HG02884 (cell line): ENCODE results near the gene PYROXD2.
"Not testable (repeated sequence)": the region's sequence is repeated elsewhere in the genome, so short reads cannot be mapped to it uniquely, and the experiment has no call there.

ENCODE experiments used
- ATAC-seq: cut with Tn5 transposase; IDR thresholded peaks from one replicate; pipeline ENCODE4 v1.9.1; 2021; ENCODE audit warnings: mild to moderate bottlenecking, moderate library complexity; ENCODE audit not compliant: unreplicated experiment

PYROXD2 gene

DNA sequence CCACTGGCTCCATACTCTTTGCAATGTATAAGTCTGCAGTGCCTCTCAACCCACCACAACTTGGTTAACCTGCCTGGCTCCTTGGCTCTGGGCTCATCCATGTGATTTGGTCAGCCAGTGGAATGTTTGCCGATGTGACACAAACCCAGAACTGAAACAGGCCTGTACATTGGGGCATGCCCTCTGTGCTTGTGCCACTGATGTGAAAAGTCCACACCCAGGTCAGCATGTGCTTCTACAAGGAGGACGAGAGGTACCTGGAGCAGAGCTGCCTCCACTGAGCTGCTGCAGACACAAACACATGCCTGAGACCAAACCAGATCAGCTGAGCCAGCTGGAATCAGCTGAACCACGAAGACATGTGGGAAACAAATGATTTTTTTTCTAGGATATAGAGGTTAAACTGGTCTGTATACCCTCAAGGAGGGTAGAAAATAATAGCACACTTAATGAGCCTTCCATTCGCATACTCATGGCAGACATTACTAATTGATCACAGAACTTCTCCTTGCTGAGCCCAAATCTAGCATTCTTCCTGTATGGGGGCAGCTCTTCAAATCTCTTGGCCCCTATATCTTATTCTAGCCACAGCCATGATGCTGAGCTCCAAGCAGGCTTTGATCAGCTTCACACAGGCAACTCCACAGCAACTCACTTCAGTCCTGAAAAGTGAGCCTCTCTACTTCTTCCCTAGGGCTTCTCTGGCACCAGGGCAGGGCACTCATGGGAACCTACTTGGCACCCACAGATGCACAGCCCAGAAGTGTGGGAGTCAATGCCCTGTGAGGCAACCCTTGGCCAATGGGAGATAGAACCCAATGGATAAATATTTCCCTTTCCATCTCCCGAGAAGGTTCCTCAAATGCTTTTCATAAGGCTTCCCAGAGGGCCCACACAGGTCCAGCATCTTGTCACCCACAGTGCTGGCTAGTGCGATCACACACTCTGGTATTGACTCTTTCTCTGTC, 18.6 kb downstream of the PYROXD2 start:
- ATAC-seq, result no peak

DNA sequence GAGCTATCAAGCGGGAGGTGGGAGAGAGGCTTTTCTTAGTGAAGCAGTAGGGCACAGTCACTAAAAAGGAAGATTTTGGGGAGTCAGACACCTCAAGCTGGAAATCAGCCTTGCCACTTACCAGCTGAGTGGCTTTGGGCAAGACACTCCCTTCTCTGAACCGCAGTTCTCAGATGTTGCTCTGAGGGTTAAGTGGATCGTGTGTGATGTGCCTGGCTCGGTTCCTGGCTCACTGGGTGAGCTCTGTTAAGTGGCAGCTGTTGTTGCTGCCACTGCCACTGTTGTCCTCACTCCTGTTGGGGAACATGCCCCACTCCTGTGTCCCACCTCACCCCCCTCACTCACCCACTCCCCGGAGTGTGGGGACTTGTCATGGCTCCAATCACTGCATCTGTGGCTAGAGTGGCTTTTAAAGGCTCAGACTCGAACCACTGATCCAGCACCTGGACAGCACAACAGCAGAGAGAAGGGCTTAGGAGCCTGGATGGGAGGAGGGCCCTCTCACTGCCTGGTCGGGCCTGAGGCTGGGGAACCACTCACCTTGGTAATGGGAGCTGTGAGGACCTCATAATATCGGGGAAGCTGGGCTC, 20.0 kb downstream of the PYROXD2 start:
- no peak for ATAC-seq

DNA sequence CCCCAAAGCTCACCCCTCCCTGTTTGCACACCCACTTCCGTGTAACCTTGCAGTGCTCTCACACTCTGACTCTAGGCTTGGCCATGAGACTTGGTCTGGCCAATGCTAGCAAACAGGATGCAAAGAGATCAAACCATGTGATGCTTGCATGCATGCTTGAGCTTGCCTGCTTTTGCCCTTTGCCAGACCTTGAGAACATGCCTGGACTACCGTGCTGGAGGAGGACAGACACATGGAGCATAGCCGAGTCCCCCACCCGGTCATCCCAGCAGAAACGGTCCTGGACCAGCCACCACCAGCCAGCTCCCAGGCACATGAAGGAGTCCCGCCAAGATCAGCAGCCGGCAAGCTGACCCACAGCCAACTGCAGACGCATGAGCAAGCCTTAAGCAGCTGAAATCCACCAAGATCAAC, 23.4 kb downstream of the PYROXD2 start:
- no peak for ATAC-seq

DNA sequence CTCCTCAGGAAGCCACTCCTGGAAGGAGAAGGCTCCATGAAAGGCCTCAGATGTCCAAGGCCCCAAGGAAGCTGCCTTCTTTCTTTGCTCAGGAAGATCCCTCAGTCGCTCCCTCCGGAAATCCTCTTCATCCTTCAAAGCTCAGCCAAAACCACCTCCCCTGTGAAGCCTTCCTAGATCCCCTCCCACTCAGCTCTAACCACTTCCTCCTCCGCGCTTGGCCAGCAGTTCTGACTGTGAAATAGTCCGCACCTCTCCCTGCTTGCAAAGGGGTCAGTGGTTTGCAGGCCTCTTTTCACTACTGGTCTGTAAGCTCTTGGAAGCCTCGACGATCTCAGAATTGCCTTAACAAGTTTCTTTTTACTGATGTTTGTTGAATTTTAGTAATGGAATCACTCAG, 23.9 kb downstream of the PYROXD2 start:
- no peak for ATAC-seq

DNA sequence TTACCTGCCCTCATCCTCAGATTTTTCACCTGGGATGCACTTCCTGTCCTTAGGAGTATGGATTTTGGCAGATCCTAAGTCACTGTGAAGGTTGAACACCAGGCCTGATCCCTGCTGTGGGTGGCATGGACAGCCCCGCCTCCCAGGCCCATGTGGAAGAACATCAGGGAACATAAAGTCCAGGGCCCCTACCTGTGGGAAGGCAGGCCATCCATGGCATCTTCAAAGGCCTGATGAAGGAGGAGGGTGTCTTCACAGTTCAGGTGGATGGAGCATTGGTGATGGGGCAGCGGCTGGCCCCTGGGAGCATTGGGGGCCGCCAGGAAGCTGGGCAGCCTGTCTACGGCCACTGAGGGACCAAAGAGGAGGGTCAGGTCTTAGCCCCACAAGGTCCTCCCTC, 24.6 kb downstream of the PYROXD2 start:
- no peak for ATAC-seq

DNA sequence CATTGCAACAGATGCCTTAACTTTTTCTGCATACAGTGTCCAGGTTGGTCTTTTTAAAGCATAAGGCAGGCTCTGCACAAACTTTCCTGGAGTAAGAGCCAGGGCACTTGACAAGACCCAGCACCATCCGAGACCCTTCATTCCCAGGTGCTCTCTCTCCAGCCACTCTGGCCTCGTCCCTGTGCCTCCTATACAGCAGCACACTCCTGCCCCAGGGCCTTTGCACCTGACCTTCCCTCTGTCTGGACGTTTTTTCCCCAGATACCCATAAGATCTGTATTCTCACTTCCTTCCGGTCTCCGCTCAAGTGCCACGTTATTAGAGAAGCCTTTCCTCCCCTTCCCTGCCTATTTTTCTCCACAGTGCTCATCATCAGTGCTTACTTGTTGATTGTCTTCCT, 25.6 kb downstream of the PYROXD2 start:
- ATAC-seq, result no peak

DNA sequence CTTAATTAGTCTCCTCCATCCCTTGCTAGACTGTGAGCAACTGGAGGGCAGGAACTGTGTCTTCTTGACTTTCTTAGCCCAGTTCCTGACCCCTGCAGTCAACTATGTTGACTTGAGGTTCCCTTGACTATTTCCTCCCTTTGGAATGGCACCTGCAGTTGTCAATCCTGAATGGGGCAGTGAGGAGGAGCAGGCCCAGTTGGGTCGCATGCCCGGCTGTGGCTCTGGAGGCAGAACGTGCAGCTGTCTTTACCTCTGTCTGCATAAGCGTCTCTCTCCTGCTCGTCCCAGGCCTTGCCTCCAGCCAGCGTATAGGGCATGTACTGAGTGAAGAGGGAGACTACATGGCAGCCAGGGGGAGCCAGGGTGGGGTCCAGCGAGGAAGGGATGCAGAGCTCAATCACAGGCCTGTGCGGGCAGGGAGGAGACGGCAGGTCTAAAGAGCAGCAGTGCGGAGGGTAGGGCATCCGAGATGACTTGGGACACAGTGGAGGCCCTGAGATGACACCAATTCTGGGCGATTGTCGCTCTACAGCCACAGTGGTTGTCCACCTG, 26.8 kb downstream of the PYROXD2 start:
- ATAC-seq, result no peak

DNA sequence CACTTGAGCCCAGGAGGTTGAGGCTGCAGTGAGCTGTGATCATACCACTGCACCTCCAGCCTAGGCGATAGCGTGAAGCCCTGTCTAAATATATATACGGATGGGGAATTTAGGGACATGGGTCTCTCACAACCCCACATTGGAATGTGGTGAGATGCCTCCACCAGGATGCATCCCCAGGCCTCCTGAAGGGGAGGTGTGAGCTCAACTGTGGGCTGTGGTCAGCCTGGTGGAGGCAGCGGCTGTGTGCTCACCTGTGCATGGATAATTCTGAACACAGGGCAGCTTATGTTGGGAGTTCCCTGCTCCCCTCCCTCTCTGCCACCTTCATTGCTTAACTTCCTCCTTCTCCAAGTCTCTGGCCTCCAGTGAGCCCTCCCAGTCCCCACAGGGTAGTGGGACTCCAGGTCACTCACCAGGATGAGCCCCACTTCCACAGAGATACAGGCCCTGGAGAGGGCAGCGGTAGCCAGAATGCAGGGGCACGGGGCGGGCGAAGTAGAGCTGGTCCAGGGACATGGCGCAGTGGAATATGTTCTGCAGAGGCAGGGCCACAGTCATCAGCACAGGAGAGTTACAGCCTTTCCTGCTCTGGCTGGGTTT, 30.4 kb downstream of the PYROXD2 start:
- no peak for ATAC-seq

DNA sequence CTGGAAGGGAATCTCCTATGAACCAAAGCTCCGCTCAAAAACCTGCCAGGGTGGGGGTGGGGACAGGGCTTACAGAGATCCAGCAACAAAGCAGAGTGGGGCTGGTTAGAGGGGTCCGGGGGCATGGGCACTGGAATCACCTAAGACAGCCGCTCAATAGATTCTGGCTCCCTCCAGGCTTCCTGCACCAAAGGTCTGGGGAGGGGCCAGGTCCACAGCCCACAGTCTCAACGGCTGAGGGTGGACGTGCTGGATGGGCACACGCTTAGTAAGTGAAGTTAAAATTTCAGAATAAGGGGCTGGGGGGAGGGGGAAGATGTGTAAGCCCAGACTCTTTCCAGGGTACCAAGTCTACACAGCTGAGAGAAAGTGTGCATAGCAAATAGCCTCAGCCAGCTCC, 31.1 kb downstream of the PYROXD2 start:
- ATAC-seq, result no peak

DNA sequence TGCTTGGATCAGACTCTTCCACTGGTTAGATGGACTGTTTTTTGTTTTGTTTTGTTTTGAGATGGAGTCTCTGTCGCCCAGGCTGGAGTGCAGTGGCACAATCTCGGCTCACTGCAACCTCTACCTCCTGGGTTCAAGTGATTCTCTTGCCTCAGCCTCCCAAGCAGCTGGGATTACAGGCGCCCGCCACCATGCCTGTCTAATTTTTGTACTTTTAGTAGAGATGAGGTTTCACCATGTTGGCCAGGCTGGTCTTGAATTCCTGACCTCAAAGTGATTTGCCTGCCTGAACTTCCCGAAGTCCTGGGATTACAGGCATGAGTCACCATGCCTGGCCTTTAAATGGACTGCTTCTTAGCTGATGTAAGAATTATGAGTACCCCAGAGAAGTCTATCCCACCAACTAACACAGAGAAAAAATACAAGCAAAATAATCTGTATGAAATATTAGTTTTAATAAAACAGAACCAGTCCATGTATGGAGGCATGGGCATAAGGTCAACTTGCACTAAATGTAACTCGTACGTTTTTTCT, 31.8 kb downstream of the PYROXD2 start:
- not testable (repeated sequence) for ATAC-seq

DNA sequence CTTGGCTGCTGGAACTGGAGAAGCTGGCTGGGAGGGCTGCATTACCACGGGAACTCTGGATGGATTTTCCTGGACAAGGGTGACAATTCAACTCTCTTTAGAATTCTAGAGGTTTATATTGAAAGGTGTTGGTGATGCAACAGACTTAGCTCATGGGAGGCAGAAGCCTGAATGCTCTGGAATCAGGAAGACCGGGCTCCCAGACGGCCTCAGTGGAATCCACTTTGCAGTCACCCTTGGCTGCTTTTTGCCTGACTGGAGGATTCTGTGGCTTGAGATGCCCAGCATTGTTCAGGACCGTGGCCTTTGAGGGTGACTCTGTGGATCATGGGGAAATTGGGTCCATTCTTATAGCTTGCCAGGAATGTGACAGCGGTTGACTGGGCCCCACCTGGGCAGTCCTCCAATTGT, 32.3 kb downstream of the PYROXD2 start:
- ATAC-seq, result no peak

DNA sequence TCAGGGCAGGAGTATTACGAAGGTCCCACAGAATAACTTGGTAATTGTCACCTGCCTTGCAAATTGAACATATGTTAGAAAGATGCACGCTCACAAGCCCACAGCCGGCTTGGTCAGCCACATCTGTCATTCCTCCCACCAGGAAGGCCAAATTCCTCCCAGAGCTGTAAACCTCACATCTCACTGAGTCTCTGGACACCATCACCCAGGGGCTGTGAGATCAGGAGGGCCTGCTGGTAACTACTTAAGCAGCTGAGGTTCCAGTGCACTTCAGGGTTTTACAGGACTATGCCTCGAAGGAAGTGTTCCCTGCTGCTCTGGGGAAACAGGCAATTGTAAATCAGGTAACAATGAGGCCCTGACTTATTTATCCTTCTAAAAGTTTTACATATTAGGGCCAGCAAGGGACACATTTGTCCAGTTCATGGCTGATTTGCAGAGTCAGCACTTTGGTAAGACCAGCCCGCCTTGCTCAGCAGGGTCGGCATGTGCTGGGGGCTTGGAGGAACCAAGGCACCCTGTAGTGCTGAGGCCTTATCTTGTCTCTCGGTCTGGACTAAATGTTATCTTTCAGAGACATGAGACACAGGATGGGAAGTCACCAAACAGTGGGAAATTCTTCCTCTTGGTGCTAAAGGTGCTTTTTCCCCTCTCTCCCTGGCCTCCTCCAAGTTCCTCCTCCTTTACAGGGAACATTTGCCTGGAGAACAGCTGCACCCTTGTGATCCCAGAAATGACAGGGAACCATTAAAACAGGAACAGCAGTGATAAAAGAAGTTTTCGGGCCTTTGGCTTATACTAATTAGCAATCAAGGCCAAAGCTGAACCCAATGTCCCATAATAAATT, 34.3 kb downstream of the PYROXD2 start:
- no peak for ATAC-seq

DNA sequence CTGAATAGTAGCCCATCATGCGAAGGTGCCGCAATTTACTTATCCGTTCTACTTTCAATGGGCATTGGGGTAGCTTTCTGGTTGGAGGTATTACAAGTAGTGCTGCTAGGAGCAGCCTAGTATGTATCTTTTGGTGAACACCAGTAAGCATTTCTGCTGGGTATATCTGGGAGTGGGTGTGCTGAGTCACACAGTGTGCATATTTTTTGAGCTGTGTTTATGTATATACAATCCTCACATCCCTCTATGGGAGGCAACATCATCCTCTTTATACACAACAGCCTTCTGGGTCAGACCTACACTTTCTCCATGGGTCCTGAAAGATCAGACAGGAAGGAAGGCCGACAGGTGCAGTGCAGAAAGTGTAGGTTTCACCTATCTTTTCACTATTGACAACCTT, 36.3 kb downstream of the PYROXD2 start:
- ATAC-seq, result no peak

DNA sequence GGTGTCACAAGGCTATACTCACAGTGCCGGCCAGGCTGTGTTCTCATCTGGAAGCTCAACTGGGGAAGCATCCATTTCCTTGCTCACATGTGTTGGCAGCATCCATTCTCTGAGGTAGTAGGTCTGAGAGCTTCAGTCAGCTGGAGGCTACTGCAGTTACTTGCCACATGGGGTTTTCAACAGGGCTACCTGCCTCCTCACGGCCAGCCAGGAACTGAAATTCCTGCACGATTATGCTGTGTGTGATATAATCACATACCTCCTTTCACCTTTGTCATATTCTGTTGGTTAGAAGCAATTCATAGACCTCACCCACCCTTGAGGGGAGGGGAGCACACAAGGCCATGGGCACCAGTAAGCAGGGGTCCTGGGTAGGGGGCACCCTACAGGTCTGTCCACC, 37.4 kb downstream of the PYROXD2 start:
- no peak for ATAC-seq

DNA sequence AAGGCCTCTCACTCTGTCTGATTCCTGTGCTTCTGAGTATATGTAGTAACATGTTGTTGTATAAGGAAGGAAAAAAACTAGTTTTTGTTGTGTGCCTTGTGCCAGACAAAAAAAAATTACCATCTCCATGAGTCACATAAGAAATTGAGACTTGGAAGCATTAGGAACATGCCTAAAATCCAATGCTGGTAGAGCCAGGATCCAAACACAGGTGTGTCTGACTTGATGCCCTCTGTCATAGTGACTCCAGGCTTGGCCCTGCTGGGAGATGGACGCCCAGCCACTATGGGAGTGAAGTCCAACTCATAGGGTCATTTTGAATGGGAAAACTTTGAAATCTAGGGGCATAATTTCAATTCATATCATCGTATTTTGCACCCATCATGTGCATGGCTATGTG, 38.0 kb downstream of the PYROXD2 start:
- no peak for ATAC-seq

DNA sequence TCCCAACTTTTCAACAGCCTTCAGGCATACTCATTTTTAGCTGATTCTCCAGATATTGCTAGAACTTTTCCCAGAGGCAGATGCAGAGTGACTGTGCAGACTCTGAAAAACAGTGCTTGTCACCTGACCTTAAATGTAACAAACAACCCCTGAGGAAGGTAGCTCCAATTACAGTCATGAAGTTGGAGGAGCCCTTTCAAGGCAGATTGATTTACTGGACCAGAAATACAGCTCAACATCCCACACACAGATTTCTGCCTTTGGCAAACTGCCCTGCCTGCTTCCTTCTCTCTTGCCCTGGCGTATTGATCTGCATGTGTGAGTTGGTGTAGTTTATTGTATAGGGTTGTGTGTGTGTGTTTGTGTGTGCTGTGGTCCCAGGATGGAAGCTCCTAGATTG, 38.5 kb downstream of the PYROXD2 start:
- no peak for ATAC-seq

DNA sequence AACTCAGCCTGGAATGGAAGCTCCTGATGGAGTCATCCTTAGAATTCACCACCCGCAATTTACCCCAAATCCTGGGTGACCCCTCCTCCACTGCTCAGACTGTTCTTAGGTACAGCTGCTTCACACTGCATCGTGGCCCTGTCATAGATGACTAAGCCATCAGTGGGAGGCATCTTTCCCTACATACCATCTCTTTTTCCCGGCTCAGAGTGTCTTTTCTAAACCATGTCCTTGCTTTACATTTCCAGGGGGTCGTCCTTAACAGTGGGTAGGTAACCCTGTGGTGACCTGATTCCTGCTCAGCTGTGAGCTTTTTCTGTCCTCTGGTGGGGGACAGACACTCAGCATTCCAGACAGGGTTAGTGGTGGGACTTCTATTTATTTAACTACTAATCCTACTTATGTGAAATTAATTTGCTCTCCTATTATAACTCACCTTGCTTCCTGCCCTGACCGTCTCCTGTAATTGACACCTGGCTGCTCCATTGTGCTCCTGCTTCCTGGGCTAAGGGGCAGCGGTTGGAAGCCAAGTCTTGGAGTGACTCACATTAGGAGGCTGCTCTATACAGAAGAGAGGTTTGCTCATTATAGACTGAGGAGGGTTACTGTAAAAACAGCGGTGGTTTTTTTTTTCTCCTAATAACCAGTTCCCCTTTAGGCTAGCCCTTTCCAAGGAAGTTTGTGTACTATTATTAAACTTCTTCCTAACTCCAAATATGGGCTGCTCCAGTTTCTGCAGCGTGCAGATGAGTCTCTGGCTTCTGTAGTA, 40.6 kb downstream of the PYROXD2 start:
- no peak for ATAC-seq

DNA sequence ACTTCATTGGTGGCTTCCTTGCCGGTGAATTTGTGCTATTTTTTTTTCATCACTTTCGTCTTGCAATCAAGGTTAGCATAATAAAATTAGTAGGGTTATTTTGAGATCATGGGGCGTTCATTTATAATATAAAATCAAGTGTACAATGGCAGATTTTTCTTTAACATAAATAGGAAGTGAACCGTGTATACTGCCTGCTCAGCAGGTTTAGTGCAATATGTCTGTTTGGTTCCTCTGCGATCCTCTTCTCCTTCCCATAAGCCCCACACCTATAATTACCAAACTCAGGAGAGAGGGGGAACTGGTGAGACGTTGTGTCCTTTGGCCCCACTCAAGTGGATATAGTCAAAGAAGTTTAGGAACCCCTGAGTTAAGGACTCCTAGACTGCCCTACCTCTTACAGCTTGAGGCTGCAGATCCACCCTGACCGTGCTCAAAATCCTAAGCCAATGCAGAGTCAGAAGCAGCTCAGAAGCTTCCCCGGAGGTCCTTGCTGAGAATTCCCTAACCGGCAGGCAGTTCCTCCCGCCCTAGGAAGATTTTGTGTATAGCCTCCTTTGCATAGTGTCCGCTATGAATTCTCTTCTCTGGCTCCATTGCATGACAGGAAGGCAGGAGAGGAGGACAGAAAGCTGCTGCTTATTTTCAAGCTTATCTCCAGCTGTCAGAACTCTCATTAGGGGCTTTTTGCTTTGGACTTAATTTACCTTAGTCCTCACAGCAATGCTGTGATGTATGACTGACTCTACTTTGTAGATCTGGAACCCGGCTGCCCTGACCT, 41.5 kb downstream of the PYROXD2 start:
- ATAC-seq, result no peak
